ENCODE data around the gene F2R.
"Not testable (repeated sequence)": the region's sequence is repeated elsewhere in the genome, so short reads cannot be mapped to it uniquely, and the experiment has no call there.

Gene F2R

GRCh38 chr5:76757049-76757448 lies 41.1 kb downstream of the F2R start:
- no peak for DNase-seq (ENCODE audit: low read depth, low spot score)
- Histone ChIP-seq H3K9me3 (ENCODE audit: insufficient read depth, low read length) (no peaks in the 10 kb centered on the region), H3K27me3 (ENCODE audit: insufficient read depth, insufficient read length) (no peaks in the 10 kb centered on the region), H3K4me3 (ENCODE audit: insufficient read length, low read depth) (no peak overlapping the region), H3K9ac (ENCODE audit: insufficient read length, low read depth) (no peak overlapping the region), H3K4me1 (ENCODE audit: insufficient read depth, insufficient read length) (no peaks in the 10 kb centered on the region), H3K36me3 (ENCODE audit: insufficient read depth, insufficient read length, low read length) (no peaks in the 10 kb centered on the region)
- TF ChIP-seq ZNF274 (IDR thresholded peaks at IDR 0.05; ENCODE audit: low read depth, low read length) (no peak), YY1 (IDR thresholded peaks at IDR 0.05; ENCODE audit: insufficient read depth, insufficient read length) (no peak), SUZ12 (IDR thresholded peaks at IDR 0.05; ENCODE audit: extremely low read depth, insufficient read depth, insufficient read length) (no peak)

- not testable (repeated sequence) for H3K9ac ChIP-seq (ENCODE audit: insufficient read length, low read depth); H3K4me3 ChIP-seq (ENCODE audit: insufficient read length, low read depth); H3K36me3 ChIP-seq (ENCODE audit: insufficient read depth, insufficient read length, low read length); H3K9me3 ChIP-seq (ENCODE audit: insufficient read depth, low read length); H3K27me3 ChIP-seq (ENCODE audit: insufficient read depth, insufficient read length); H3K4me1 ChIP-seq (ENCODE audit: insufficient read depth, insufficient read length); DNase-seq (ENCODE audit: low read depth, low spot score)
Measured at GRCh38 chr5:76761118-76761517, 45.2 kb downstream of the F2R start.

- Histone ChIP-seq H3K36me3 (ENCODE audit: insufficient read depth, insufficient read length, low read length) (no peaks in the 10 kb centered on the region), H3K9ac (ENCODE audit: insufficient read length, low read depth) (no peak overlapping the region), H3K27me3 (ENCODE audit: insufficient read depth, insufficient read length) (no peaks in the 10 kb centered on the region), H3K9me3 (ENCODE audit: insufficient read depth, low read length) (peaks cover 9% of the 10 kb centered on the region), H3K4me1 (ENCODE audit: insufficient read depth, insufficient read length) (no peaks in the 10 kb centered on the region), H3K4me3 (ENCODE audit: insufficient read length, low read depth) (no peak overlapping the region)
- DNase-seq (ENCODE audit: low read depth, low spot score) = no peak
- TF ChIP-seq SUZ12 (IDR thresholded peaks at IDR 0.05; ENCODE audit: extremely low read depth, insufficient read depth, insufficient read length) (no peak), YY1 (IDR thresholded peaks at IDR 0.05; ENCODE audit: insufficient read depth, insufficient read length) (no peak), ZNF274 (IDR thresholded peaks at IDR 0.05; ENCODE audit: low read depth, low read length) (no peak)
Measured at GRCh38 chr5:76762484-76762883, 46.6 kb downstream of the F2R start.

- DNase-seq (ENCODE audit: low read depth, low spot score) = no peak
- no peak for TF ChIP-seq ZNF274 (IDR thresholded peaks at IDR 0.05; ENCODE audit: low read depth, low read length)
- TF ChIP-seq SUZ12 (IDR thresholded peaks at IDR 0.05; ENCODE audit: extremely low read depth, insufficient read depth, insufficient read length) = no peak
- no peak for TF ChIP-seq YY1 (IDR thresholded peaks at IDR 0.05; ENCODE audit: insufficient read depth, insufficient read length)
- H3K9me3 ChIP-seq (ENCODE audit: insufficient read depth, low read length) = peaks cover 9% of the 10 kb centered on the region
- no peaks in the 10 kb centered on the region for H3K27me3 ChIP-seq (ENCODE audit: insufficient read depth, insufficient read length)
- no peak overlapping the region for H3K4me3 ChIP-seq (ENCODE audit: insufficient read length, low read depth)
- no peak overlapping the region for H3K9ac ChIP-seq (ENCODE audit: insufficient read length, low read depth)
- no peaks in the 10 kb centered on the region for H3K4me1 ChIP-seq (ENCODE audit: insufficient read depth, insufficient read length)
- no peaks in the 10 kb centered on the region for H3K36me3 ChIP-seq (ENCODE audit: insufficient read depth, insufficient read length, low read length)
Measured at GRCh38 chr5:76763136-76763535, 47.2 kb downstream of the F2R start.

- no peaks in the 10 kb centered on the region for H3K36me3 ChIP-seq (ENCODE audit: insufficient read depth, insufficient read length, low read length)
- H3K4me3 ChIP-seq (ENCODE audit: insufficient read length, low read depth) = no peak overlapping the region
- H3K9ac ChIP-seq (ENCODE audit: insufficient read length, low read depth) = no peak overlapping the region
- no peaks in the 10 kb centered on the region for H3K4me1 ChIP-seq (ENCODE audit: insufficient read depth, insufficient read length)
- no peaks in the 10 kb centered on the region for H3K27me3 ChIP-seq (ENCODE audit: insufficient read depth, insufficient read length)
- TF ChIP-seq ZNF274 (IDR thresholded peaks at IDR 0.05; ENCODE audit: low read depth, low read length) = no peak
- no peak for TF ChIP-seq SUZ12 (IDR thresholded peaks at IDR 0.05; ENCODE audit: extremely low read depth, insufficient read depth, insufficient read length)
- no peak for TF ChIP-seq YY1 (IDR thresholded peaks at IDR 0.05; ENCODE audit: insufficient read depth, insufficient read length)
- peaks cover 9% of the 10 kb centered on the region for H3K9me3 ChIP-seq (ENCODE audit: insufficient read depth, low read length)
- no peak for DNase-seq (ENCODE audit: low read depth, low spot score)
Measured at GRCh38 chr5:76764374-76764773, 48.4 kb downstream of the F2R start.

GRCh38 chr5:76765249-76765648 lies 49.3 kb downstream of the F2R start:
- Histone ChIP-seq H3K27me3 (ENCODE audit: insufficient read depth, insufficient read length) (no peaks in the 10 kb centered on the region), H3K9ac (ENCODE audit: insufficient read length, low read depth) (no peak overlapping the region), H3K36me3 (ENCODE audit: insufficient read depth, insufficient read length, low read length) (no peaks in the 10 kb centered on the region), H3K4me3 (ENCODE audit: insufficient read length, low read depth) (no peak overlapping the region), H3K4me1 (ENCODE audit: insufficient read depth, insufficient read length) (no peaks in the 10 kb centered on the region), H3K9me3 (ENCODE audit: insufficient read depth, low read length) (peaks cover 9% of the 10 kb centered on the region)
- no peak for DNase-seq (ENCODE audit: low read depth, low spot score)
- TF ChIP-seq ZNF274 (IDR thresholded peaks at IDR 0.05; ENCODE audit: low read depth, low read length) (no peak), YY1 (IDR thresholded peaks at IDR 0.05; ENCODE audit: insufficient read depth, insufficient read length) (no peak), SUZ12 (IDR thresholded peaks at IDR 0.05; ENCODE audit: extremely low read depth, insufficient read depth, insufficient read length) (no peak)

GRCh38 chr5:76766746-76767145 lies 50.8 kb downstream of the F2R start:
- Histone ChIP-seq H3K4me3 (ENCODE audit: insufficient read length, low read depth) (no peak overlapping the region), H3K4me1 (ENCODE audit: insufficient read depth, insufficient read length) (no peaks in the 10 kb centered on the region), H3K9me3 (ENCODE audit: insufficient read depth, low read length) (peaks cover 9% of the 10 kb centered on the region), H3K36me3 (ENCODE audit: insufficient read depth, insufficient read length, low read length) (no peaks in the 10 kb centered on the region), H3K27me3 (ENCODE audit: insufficient read depth, insufficient read length) (no peaks in the 10 kb centered on the region), H3K9ac (ENCODE audit: insufficient read length, low read depth) (no peak overlapping the region)
- DNase-seq (ENCODE audit: low read depth, low spot score) = no peak
- TF ChIP-seq SUZ12 (IDR thresholded peaks at IDR 0.05; ENCODE audit: extremely low read depth, insufficient read depth, insufficient read length) (no peak), ZNF274 (IDR thresholded peaks at IDR 0.05; ENCODE audit: low read depth, low read length) (no peak), YY1 (IDR thresholded peaks at IDR 0.05; ENCODE audit: insufficient read depth, insufficient read length) (no peak)

GRCh38 chr5:76771041-76771440 lies 55.1 kb downstream of the F2R start:
- H3K9ac ChIP-seq (ENCODE audit: insufficient read length, low read depth); H3K36me3 ChIP-seq (ENCODE audit: insufficient read depth, insufficient read length, low read length); H3K4me3 ChIP-seq (ENCODE audit: insufficient read length, low read depth); H3K4me1 ChIP-seq (ENCODE audit: insufficient read depth, insufficient read length); H3K27me3 ChIP-seq (ENCODE audit: insufficient read depth, insufficient read length); H3K9me3 ChIP-seq (ENCODE audit: insufficient read depth, low read length); DNase-seq (ENCODE audit: low read depth, low spot score): not testable (repeated sequence)
